ENCODE measurements around the gene ERCC5. TPM values are rescaled to one million over a fixed set of nuclear protein-coding genes. Genes with fewer than 3 reads are reported as not detected.
A peak's percentile ranks its signal among the peaks of the same experiment; 100 is the strongest.

The ERCC5 gene
- total RNA-seq, 4 donors from 2014 or later: 91.8 to 231 (median 113) TPM

DNA sequence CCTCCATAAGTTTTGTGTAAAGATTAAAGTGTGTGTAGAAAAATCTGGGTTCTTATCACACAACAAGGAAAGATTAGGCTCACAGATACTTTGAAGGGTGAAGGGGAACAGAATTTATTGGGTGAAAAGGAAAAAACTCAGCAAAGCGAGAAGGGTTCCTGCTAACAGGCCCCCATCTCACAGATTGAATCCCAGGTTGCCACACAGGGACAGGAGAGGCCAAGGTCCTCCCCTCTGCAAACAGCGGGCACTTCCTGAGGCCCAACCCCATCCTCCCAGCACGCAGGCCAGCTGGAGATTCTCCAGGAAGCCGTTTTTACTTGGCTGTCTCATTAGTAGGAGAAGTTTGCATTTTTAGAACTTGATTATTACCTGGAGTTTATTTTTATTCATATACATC, 15.2 kb upstream of the ERCC5 start:
- TF ChIP-seq POLR2A (IDR thresholded peaks at IDR 0.05) (no peak), CTCF (IDR thresholded peaks at IDR 0.05) (no peak)
- Histone ChIP-seq H3K27me3 (no peaks in the 10 kb centered on the region), H3K4me1 (no peaks in the 10 kb centered on the region), H3K4me3 (no peak overlapping the region), H3K27ac (no peak overlapping the region), H3K36me3 (peaks cover 0 to 37% (median 0%) of the 10 kb centered on the region in 3 donors), H3K9me3 (no peaks in the 10 kb centered on the region)
- DNase-seq: peak in 2 of 3 donors; percentile 58 to 59

DNA sequence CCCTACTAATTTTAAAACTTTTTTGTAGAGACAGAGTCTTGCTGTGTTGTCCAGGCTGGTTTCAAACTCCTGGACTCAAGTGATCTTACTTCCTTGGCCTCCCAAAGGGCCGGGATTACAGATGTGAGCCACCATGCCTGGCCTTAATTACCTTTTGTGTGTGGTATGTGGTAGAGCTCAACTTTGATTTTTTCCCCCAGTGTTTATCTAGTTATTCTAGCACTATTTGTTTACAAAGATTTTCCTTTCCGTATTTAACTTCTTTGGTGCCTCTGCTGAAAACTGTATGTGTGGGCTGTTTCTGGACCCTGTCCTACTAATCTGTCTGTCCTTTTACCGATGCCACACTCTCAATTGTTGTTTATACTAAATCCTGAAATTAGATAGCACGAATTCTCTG, 9.4 kb upstream of the ERCC5 start:
- Histone ChIP-seq H3K4me1 (no peaks in the 10 kb centered on the region), H3K36me3 (peaks cover 0 to 39% (median 0%) of the 10 kb centered on the region in 3 donors), H3K9me3 (no peaks in the 10 kb centered on the region), H3K4me3 (no peak overlapping the region), H3K27ac (no peak overlapping the region), H3K27me3 (no peaks in the 10 kb centered on the region)
- TF ChIP-seq CTCF (IDR thresholded peaks at IDR 0.05) (no peak), POLR2A (IDR thresholded peaks at IDR 0.05) (no peak)
- no peak for DNase-seq

DNA sequence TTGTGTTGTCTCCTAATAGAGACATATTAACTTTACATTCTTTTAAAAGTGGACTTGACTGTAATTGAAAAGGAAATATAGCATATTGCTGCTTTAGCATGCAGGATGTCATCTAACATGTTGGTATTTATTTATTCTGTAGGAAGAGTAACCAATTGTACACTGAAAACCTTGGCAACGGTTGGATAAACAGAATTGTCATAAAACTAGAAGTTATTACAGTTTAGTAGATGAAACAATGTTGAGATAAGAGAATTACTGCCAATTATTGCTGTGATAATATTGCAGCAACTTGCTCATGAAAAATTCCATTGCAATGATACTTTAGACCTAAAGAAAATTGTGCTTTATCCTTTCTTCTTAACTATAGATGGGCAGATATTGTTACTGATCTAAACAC, 7.6 kb upstream of the ERCC5 start:
- peaks cover 0 to 37% (median 0%) of the 10 kb centered on the region in 3 donors for H3K36me3 ChIP-seq
- no peak overlapping the region for H3K4me3 ChIP-seq
- no peaks in the 10 kb centered on the region for H3K4me1 ChIP-seq
- H3K9me3 ChIP-seq: no peaks in the 10 kb centered on the region
- no peak overlapping the region for H3K27ac ChIP-seq
- TF ChIP-seq POLR2A (IDR thresholded peaks at IDR 0.05) (no peak), CTCF (IDR thresholded peaks at IDR 0.05) (no peak)
- no peak for DNase-seq
- H3K27me3 ChIP-seq: no peaks in the 10 kb centered on the region

DNA sequence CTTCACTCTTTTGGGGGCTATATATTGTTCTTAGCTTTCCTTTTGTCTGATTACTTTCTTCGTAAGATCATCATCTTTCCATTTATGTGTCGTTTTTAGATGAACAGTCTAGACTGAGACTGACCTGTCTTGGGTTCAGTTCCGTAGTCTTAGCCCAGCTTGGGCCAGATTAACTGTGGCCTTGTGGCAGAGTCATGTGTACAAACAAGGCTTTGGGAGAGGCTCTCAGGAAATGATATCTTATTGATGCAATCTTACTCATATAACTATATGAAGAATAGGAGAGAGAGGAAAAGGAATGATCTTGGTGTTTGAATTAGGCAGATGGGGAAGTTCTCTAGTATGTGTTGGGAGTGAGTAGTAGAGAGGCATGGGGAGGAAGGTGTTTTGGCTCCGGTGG, 6.8 kb upstream of the ERCC5 start:
- H3K9me3 ChIP-seq: no peaks in the 10 kb centered on the region
- no peaks in the 10 kb centered on the region for H3K27me3 ChIP-seq

GRCh38 chr13:102839462-102839861, 6.4 kb upstream of the ERCC5 start:
- Histone ChIP-seq H3K36me3 (peaks cover 0 to 34% (median 0%) of the 10 kb centered on the region in 3 donors), H3K27me3 (no peaks in the 10 kb centered on the region), H3K9me3 (no peaks in the 10 kb centered on the region), H3K27ac (no peak overlapping the region), H3K4me3 (no peak overlapping the region), H3K4me1 (no peaks in the 10 kb centered on the region)
- no peak for DNase-seq
- TF ChIP-seq CTCF (IDR thresholded peaks at IDR 0.05) (no peak), POLR2A (IDR thresholded peaks at IDR 0.05) (no peak)

More for the DNA sequence above, 6.8 kb upstream of the ERCC5 start:
- Histone ChIP-seq H3K36me3 (peaks cover 0 to 37% (median 0%) of the 10 kb centered on the region in 3 donors), H3K27ac (no peak overlapping the region), H3K4me1 (no peaks in the 10 kb centered on the region), H3K4me3 (no peak overlapping the region)
- TF ChIP-seq CTCF (IDR thresholded peaks at IDR 0.05): no peak
- no peak for TF ChIP-seq POLR2A (IDR thresholded peaks at IDR 0.05)
- no peak for DNase-seq

DNA sequence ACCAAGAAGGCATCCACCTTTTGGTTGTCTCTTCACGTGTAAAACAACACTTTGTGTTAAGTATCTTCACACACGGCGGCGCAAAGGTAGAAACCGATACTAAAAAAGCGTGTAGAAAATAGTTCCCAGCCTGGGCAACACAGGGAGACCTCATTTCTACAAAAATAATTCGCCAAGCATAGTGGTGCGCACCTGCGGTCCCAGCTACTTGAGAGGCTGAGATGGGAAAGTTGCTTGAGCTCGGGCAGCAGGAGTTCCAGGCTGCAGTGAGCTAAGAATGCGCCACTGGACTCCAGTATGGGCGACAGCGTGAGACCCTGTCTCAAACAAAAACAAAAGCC, 573 bp upstream of the ERCC5 start:
- H3K27ac ChIP-seq: peak overlapping the region; percentile 93 to 100 (median 98)
- DNase-seq: no peak
- TF ChIP-seq POLR2A (IDR thresholded peaks at IDR 0.05): no peak
- no peak for TF ChIP-seq CTCF (IDR thresholded peaks at IDR 0.05)
- no peaks in the 10 kb centered on the region for H3K9me3 ChIP-seq
- H3K4me1 ChIP-seq: peaks cover 0 to 11% (median 5%) of the 10 kb centered on the region in 4 donors
- peak overlapping the region; percentile 87 to 97 (median 91) for H3K4me3 ChIP-seq
- H3K27me3 ChIP-seq: no peaks in the 10 kb centered on the region
- H3K36me3 ChIP-seq: no peaks in the 10 kb centered on the region
